ENCODE data around the gene IGHMBP2. TPM values are rescaled to one million over a fixed set of nuclear protein-coding genes. Genes with fewer than 3 reads are reported as not detected.
"Not testable (repeated sequence)": the region's sequence is repeated elsewhere in the genome, so short reads cannot be mapped to it uniquely, and the experiment has no call there.

The IGHMBP2 gene
- 10.9 and 11.8 TPM in 2 replicates for total RNA-seq

DNA sequence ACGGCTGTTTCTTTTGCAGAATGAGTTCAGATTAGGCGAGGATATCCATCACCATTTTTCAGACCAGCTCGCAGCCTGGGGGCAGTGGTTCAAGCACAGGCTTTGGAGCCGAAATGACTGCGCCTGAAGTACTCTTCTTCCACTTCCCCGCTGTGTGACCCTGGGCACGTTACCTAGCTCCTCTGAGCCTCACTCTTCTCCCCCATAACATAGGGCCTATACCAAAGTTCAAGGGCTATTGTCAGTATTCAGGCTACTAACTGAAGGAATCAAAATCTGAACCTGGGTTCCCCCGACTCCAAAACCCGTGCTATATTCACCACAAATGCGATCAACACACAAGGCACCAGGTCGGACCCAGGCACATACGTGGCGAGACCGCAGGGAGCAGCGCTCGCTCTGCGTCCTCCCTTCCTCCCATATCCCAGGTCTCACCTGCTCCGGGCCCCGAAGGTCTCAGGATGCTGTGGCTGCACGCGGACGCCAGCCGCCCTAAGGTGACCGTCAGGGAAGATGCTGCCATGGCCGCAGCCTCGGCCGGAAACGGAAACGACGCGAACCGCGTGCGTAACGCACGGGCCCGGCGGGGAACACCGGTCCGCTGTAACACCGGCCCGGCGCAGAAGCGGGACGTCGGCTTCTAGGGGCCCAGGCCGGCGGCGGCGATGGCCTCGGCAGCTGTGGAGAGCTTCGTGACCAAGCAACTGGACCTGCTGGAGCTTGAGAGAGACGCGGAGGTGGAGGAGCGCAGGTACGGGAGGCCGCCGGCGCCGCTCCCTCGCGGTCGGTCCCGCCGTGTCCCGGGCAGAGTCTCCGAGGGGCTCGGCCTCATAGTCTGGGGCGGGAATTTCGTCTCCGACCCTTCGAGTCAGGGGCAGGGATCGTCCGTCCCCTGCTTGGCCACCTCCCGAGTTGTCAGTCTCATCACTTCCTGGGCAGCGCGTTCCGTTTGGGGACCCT, at the start of gene IGHMBP2, which contains the start of gene MRPL21:
Gene IGHMBP2, plus strand, starts transcription at position 604 of the 960 bp plus-strand sequence. Its CDS starts 62 bp downstream, at position 666.
Gene MRPL21, minus strand, starts transcription at position 545 of the 960 bp plus-strand sequence. Its CDS starts 22 bp downstream, at position 523.
- peaks cover 26% of the 10 kb centered on the region for H4K20me1 ChIP-seq (ENCODE audit: insufficient read depth, low read length)

DNA sequence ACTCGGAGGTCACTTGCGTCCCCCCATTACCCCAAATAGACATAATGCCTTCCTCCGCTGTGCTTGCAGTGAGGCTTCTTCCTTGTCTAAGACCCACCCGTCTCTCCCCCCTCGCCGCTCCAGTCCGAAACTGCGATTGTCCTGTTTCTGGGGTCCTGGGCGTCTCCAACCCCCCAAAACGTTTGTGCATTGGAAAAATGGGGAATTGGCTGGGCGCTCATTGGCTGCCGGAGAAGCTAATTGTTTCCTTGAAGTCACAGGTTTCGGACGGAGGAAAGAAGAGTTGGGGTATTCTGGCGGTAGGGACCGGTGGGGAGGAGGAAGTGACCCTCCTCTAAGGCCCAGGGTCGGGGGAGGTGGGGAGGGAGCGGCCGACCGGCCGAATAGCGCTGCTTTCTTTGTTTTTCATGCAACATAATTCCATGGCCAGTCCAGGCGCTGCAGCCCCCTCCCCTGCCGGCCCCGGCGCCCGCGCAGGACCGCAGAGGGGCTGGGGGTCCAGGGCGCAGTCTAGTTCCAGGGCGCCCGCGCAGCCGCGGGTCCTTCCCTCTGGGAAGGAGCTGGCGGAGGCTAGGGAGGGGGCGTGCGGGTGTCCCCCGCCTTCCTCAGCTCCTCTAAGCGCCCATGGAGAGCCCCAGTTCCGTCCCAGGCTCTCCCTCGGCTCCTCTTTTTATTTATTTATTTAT, 49.3 kb upstream of the IGHMBP2 start:
- no peak overlapping the region for H3K4me3 ChIP-seq (ENCODE audit: insufficient read depth, low read length)

More for the DNA sequence above, at the start of gene IGHMBP2, which contains the start of gene MRPL21:
- Histone ChIP-seq H3K79me2 (ENCODE audit: insufficient read depth, low read length) (peaks cover 68% of the 10 kb centered on the region), H3K4me1 (ENCODE audit: insufficient read depth, low read length) (peaks cover 14% of the 10 kb centered on the region), H3K27ac (ENCODE audit: low read depth, low read length) (peak within 1 kb of the TSS; percentile 87), H3K36me3 (ENCODE audit: insufficient read depth, low read length) (peaks cover 26% of the 10 kb centered on the region), H3K4me3 (ENCODE audit: insufficient read depth, low read length) (peak within 1 kb of the TSS; percentile 95), H3K9me3 (ENCODE audit: low read depth, low read length) (no peaks in the 10 kb centered on the region), H3K4me2 (ENCODE audit: insufficient read depth, low read length) (peak within 1 kb of the TSS; percentile 95), H3K27me3 (ENCODE audit: insufficient read depth, low read length) (no peaks in the 10 kb centered on the region), H2AFZ (ENCODE audit: low read length) (peak within 1 kb of the TSS; percentile 94)
- no peak for TF ChIP-seq CTCF (IDR thresholded peaks at IDR 0.05; ENCODE audit: extremely low read depth, low read depth, low read length)
- peak; percentile 98 for DNase-seq (ENCODE audit: insufficient read length, low spot score, missing footprints)

DNA sequence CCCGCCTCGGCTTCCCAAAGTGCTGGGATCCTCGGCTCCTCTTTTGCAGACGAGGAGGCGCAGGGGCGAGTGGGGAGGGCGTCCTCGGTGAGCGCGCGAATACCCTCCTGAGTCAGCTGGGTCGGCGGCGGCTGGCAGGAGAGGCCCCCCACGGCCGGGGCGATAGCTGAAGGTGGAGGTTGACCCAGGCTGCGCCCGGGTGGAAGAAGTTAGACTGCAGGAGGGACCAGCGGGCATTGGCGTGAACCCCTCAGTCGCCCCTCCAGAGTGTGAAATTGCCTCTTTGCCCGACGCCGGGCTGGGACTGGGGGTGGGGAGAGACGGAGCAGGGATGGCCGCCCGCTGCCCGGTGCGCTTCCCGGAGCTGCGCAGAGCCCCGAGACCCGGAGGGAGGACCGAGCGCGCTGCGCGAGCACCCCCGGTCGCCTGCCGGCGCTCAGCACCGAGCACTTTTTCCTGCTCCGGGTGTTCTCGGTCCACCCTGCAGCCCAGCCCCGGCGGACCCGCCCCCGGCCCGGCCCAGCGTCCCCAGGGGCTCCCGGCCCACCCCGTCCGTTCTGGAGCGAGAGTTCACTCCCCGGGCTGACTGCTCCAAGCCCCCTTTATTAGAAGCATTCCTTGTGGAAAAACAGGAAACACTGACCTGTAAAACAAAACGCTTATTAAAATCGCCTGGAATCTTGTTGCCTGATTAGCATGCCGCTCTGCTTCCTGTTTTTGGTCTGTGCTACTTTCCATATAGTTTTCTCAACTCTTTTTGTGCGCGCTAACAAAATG, 48.3 kb upstream of the IGHMBP2 start:
- H3K79me2 ChIP-seq (ENCODE audit: insufficient read depth, low read length), result no peaks in the 10 kb centered on the region
- H2AFZ ChIP-seq (ENCODE audit: low read length), result peak overlapping the region; percentile 80
- no peak for TF ChIP-seq CTCF (IDR thresholded peaks at IDR 0.05; ENCODE audit: extremely low read depth, low read depth, low read length)
- H3K9me3 ChIP-seq (ENCODE audit: low read depth, low read length), result no peaks in the 10 kb centered on the region
- no peak overlapping the region for H3K27ac ChIP-seq (ENCODE audit: low read depth, low read length)
- no peaks in the 10 kb centered on the region for H3K36me3 ChIP-seq (ENCODE audit: insufficient read depth, low read length)
- H3K4me1 ChIP-seq (ENCODE audit: insufficient read depth, low read length), result peaks cover 7% of the 10 kb centered on the region
- peak; percentile 97 for DNase-seq (ENCODE audit: insufficient read length, low spot score, missing footprints)
- no peaks in the 10 kb centered on the region for H4K20me1 ChIP-seq (ENCODE audit: insufficient read depth, low read length)
- H3K4me2 ChIP-seq (ENCODE audit: insufficient read depth, low read length), result peak overlapping the region; percentile 76
- H3K27me3 ChIP-seq (ENCODE audit: insufficient read depth, low read length), result peaks cover 25% of the 10 kb centered on the region
- H3K4me3 ChIP-seq (ENCODE audit: insufficient read depth, low read length), result peak overlapping the region; percentile 68

More for the DNA sequence above, 49.3 kb upstream of the IGHMBP2 start:
- Histone ChIP-seq H3K9me3 (ENCODE audit: low read depth, low read length) (no peaks in the 10 kb centered on the region), H3K36me3 (ENCODE audit: insufficient read depth, low read length) (no peaks in the 10 kb centered on the region), H3K27me3 (ENCODE audit: insufficient read depth, low read length) (peaks cover 25% of the 10 kb centered on the region), H3K4me1 (ENCODE audit: insufficient read depth, low read length) (peaks cover 7% of the 10 kb centered on the region), H4K20me1 (ENCODE audit: insufficient read depth, low read length) (no peaks in the 10 kb centered on the region), H3K4me2 (ENCODE audit: insufficient read depth, low read length) (no peak overlapping the region), H2AFZ (ENCODE audit: low read length) (no peak overlapping the region), H3K27ac (ENCODE audit: low read depth, low read length) (no peak overlapping the region), H3K79me2 (ENCODE audit: insufficient read depth, low read length) (no peaks in the 10 kb centered on the region)
- TF ChIP-seq CTCF (IDR thresholded peaks at IDR 0.05; ENCODE audit: extremely low read depth, low read depth, low read length), result no peak
- peak; percentile 77 for DNase-seq (ENCODE audit: insufficient read length, low spot score, missing footprints)

DNA sequence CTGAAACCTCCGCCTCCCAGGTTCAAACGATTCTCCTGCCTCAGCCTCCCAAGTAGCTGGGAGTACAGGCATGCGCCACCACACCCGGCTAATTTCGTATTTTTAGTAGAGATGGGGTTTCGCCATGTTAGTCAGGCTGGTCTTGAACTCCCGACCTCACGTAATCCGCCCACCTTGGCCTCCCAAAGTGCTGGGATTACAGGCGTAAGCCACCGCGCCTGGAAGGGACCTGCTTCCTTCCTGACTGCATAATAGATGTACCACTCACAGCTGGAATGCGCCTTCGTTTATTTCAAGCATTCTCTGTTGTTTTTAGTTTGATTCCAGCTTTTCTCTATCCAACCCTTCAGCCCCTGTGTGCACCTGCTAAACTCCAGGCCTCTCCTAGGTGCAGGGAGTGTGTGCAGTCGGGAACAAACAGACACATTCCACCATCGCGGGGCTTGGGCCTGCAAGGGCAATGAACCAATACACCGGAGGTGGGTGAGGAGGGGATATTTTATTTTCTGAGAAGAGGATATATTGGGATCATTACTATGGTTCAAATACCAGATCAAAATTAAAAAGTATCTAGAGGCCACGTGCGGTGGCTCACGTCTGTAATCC, 47.2 kb upstream of the IGHMBP2 start:
- H3K4me2 ChIP-seq (ENCODE audit: insufficient read depth, low read length); H3K4me3 ChIP-seq (ENCODE audit: insufficient read depth, low read length); H3K36me3 ChIP-seq (ENCODE audit: insufficient read depth, low read length); DNase-seq (ENCODE audit: insufficient read length, low spot score, missing footprints); H3K27ac ChIP-seq (ENCODE audit: low read depth, low read length); H3K9me3 ChIP-seq (ENCODE audit: low read depth, low read length); H2AFZ ChIP-seq (ENCODE audit: low read length); H4K20me1 ChIP-seq (ENCODE audit: insufficient read depth, low read length); H3K4me1 ChIP-seq (ENCODE audit: insufficient read depth, low read length); H3K79me2 ChIP-seq (ENCODE audit: insufficient read depth, low read length): not testable (repeated sequence)
- peaks cover 25% of the 10 kb centered on the region for H3K27me3 ChIP-seq (ENCODE audit: insufficient read depth, low read length)

Measured in osteoblast (primary cell).